ENCODE results near the gene GNAT2.
A peak's percentile ranks its signal among the peaks of the same experiment; 100 is the strongest.

The GNAT2 gene

DNA sequence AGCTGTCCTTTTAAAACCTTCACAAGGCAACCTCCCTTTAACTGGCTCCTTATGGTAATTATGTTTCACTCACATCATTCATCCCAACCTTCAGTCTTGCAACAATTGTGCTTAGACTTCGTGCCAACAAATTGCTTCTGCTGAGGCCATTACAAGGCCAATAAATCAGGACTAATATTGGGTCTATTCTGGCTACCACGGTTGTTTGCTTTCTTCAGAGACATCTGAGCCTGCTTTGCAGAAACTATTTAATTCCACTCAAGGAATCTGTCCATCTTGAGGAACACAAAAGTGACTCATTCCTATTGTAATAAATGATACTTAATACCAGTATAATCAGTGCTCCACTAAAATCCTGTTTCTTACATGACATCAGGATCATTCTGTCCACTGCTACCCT, 33.9 kb upstream of the GNAT2 start:
- no peak for TF ChIP-seq EZH2phosphoT487 (IDR thresholded peaks at IDR 0.05; ENCODE audit: borderline replicate concordance, low read length)
- TF ChIP-seq, protein P1, sequence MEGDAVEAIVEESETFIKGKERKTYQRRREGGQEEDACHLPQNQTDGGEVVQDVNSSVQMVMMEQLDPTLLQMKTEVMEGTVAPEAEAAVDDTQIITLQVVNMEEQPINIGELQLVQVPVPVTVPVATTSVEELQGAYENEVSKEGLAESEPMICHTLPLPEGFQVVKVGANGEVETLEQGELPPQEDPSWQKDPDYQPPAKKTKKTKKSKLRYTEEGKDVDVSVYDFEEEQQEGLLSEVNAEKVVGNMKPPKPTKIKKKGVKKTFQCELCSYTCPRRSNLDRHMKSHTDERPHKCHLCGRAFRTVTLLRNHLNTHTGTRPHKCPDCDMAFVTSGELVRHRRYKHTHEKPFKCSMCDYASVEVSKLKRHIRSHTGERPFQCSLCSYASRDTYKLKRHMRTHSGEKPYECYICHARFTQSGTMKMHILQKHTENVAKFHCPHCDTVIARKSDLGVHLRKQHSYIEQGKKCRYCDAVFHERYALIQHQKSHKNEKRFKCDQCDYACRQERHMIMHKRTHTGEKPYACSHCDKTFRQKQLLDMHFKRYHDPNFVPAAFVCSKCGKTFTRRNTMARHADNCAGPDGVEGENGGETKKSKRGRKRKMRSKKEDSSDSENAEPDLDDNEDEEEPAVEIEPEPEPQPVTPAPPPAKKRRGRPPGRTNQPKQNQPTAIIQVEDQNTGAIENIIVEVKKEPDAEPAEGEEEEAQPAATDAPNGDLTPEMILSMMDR (IDR thresholded peaks at IDR 0.05; ENCODE audit: low read depth, low read length, poor library complexity, severe bottlenecking): no peak
- Histone ChIP-seq H3K4me2 (ENCODE audit: low read length) (no peak overlapping the region), H3F3A (ENCODE audit: control insufficient read depth, insufficient read depth) (no peaks in the 10 kb centered on the region)

GRCh38 chr1:109652402-109652801, 33.0 kb upstream of the GNAT2 start:
- Histone ChIP-seq H3F3A (ENCODE audit: control insufficient read depth, insufficient read depth) (no peaks in the 10 kb centered on the region), H3K4me2 (ENCODE audit: low read length) (no peak overlapping the region), H3K27ac (ENCODE audit: low read depth, low read length) (no peak overlapping the region), H3K36me3 (ENCODE audit: control insufficient read depth, low read length) (no peaks in the 10 kb centered on the region), H3K4me3 (ENCODE audit: low read length) (no peak overlapping the region), H4K20me1 (ENCODE audit: control insufficient read depth, insufficient read depth, low read depth, low read length) (no peaks in the 10 kb centered on the region), H3K9me3 (ENCODE audit: control insufficient read depth, insufficient read depth, low read length) (no peaks in the 10 kb centered on the region), H3K4me1 (ENCODE audit: control insufficient read depth, low read length) (peaks cover 21% of the 10 kb centered on the region), H3K27me3 (ENCODE audit: control insufficient read depth, low read length) (peaks cover 35% of the 10 kb centered on the region), H3K9me2 (replicated peaks; ENCODE audit: control insufficient read depth, low read length) (no peaks in the 10 kb centered on the region), H3K79me2 (ENCODE audit: control insufficient read depth, low read length) (no peaks in the 10 kb centered on the region)
- TF ChIP-seq, protein P1 (IDR thresholded peaks at IDR 0.05; ENCODE audit: low read depth, low read length, poor library complexity, severe bottlenecking): no peak
- no peak for TF ChIP-seq EZH2phosphoT487 (IDR thresholded peaks at IDR 0.05; ENCODE audit: borderline replicate concordance, low read length)

More for the DNA sequence above, 33.9 kb upstream of the GNAT2 start:
- Histone ChIP-seq H3K4me3 (ENCODE audit: low read length) (no peak overlapping the region), H4K20me1 (ENCODE audit: control insufficient read depth, insufficient read depth, low read depth, low read length) (no peaks in the 10 kb centered on the region), H3K27me3 (ENCODE audit: control insufficient read depth, low read length) (peaks cover 35% of the 10 kb centered on the region), H3K36me3 (ENCODE audit: control insufficient read depth, low read length) (no peaks in the 10 kb centered on the region), H3K79me2 (ENCODE audit: control insufficient read depth, low read length) (no peaks in the 10 kb centered on the region), H3K9me3 (ENCODE audit: control insufficient read depth, insufficient read depth, low read length) (no peaks in the 10 kb centered on the region), H3K4me1 (ENCODE audit: control insufficient read depth, low read length) (peaks cover 21% of the 10 kb centered on the region), H3K27ac (ENCODE audit: low read depth, low read length) (no peak overlapping the region), H3K9me2 (replicated peaks; ENCODE audit: control insufficient read depth, low read length) (no peaks in the 10 kb centered on the region)

GRCh38 chr1:109650609-109651008, 31.2 kb upstream of the GNAT2 start:
- TF ChIP-seq, protein P1 (IDR thresholded peaks at IDR 0.05; ENCODE audit: low read depth, low read length, poor library complexity, severe bottlenecking): no peak
- Histone ChIP-seq H3K4me3 (ENCODE audit: low read length) (no peak overlapping the region), H3K9me3 (ENCODE audit: control insufficient read depth, insufficient read depth, low read length) (no peaks in the 10 kb centered on the region), H3K79me2 (ENCODE audit: control insufficient read depth, low read length) (no peaks in the 10 kb centered on the region), H3K36me3 (ENCODE audit: control insufficient read depth, low read length) (no peaks in the 10 kb centered on the region), H3K9me2 (replicated peaks; ENCODE audit: control insufficient read depth, low read length) (no peaks in the 10 kb centered on the region), H3K27ac (ENCODE audit: low read depth, low read length) (no peak overlapping the region), H4K20me1 (ENCODE audit: control insufficient read depth, insufficient read depth, low read depth, low read length) (no peaks in the 10 kb centered on the region), H3K4me2 (ENCODE audit: low read length) (no peak overlapping the region), H3F3A (ENCODE audit: control insufficient read depth, insufficient read depth) (no peaks in the 10 kb centered on the region), H3K27me3 (ENCODE audit: control insufficient read depth, low read length) (peaks cover 35% of the 10 kb centered on the region), H3K4me1 (ENCODE audit: control insufficient read depth, low read length) (peaks cover 16% of the 10 kb centered on the region)

GRCh38 chr1:109649491-109649914, 30.1 kb upstream of the GNAT2 start:
- Histone ChIP-seq H3K36me3 (ENCODE audit: control insufficient read depth, low read length) (no peaks in the 10 kb centered on the region), H4K20me1 (ENCODE audit: control insufficient read depth, insufficient read depth, low read depth, low read length) (no peaks in the 10 kb centered on the region), H3K4me3 (ENCODE audit: low read length) (peak overlapping the region; percentile 40), H3K27ac (ENCODE audit: low read depth, low read length) (no peak overlapping the region), H3K9me3 (ENCODE audit: control insufficient read depth, insufficient read depth, low read length) (no peaks in the 10 kb centered on the region), H3K4me2 (ENCODE audit: low read length) (peak overlapping the region; percentile 50), H3F3A (ENCODE audit: control insufficient read depth, insufficient read depth) (no peaks in the 10 kb centered on the region), H3K27me3 (ENCODE audit: control insufficient read depth, low read length) (peaks cover 32% of the 10 kb centered on the region), H3K79me2 (ENCODE audit: control insufficient read depth, low read length) (no peaks in the 10 kb centered on the region), H3K9me2 (replicated peaks; ENCODE audit: control insufficient read depth, low read length) (no peaks in the 10 kb centered on the region), H3K4me1 (ENCODE audit: control insufficient read depth, low read length) (peaks cover 5% of the 10 kb centered on the region)
- TF ChIP-seq EZH2phosphoT487 (IDR thresholded peaks at IDR 0.05; ENCODE audit: borderline replicate concordance, low read length): no peak
- TF ChIP-seq, protein P1 (IDR thresholded peaks at IDR 0.05; ENCODE audit: low read depth, low read length, poor library complexity, severe bottlenecking): peak; percentile 41
